Neuron (in vitro differentiated cells): ENCODE measurements around the gene ARFGEF3.
"Not testable (repeated sequence)": the region's sequence is repeated elsewhere in the genome, so short reads cannot be mapped to it uniquely, and the experiment has no call there.

Experiments used
- H2AFZ ChIP-seq: one replicate; pipeline ENCODE4 v1.6.1; 2013; ENCODE audit warnings: low read depth, mild to moderate bottlenecking, inconsistent platforms, low read length, moderate library complexity
- H3K27me3 ChIP-seq: one replicate; pipeline ENCODE4 v1.6.1; 2013; ENCODE audit warnings: low read length; ENCODE audit not compliant: insufficient read depth
- H3K36me3 ChIP-seq: one replicate; pipeline ENCODE4 v1.6.1; 2013; ENCODE audit warnings: low read length; ENCODE audit not compliant: insufficient read depth
- H3K4me1 ChIP-seq: one replicate; pipeline ENCODE4 v1.6.1; 2013; ENCODE audit warnings: low read length; ENCODE audit not compliant: insufficient read depth
- H3K4me3 ChIP-seq: 2 replicates; pipeline ENCODE4 v1.5.1; 2013; ENCODE audit warnings: mild to moderate bottlenecking, low read length, moderate library complexity
- H3K9me3 ChIP-seq: one replicate; pipeline ENCODE4 v1.6.1; 2013; ENCODE audit warnings: low read length

Gene ARFGEF3

GRCh38 chr6:138357928-138358327 lies 196.2 kb downstream of the ARFGEF3 start:
- Histone ChIP-seq H3K4me1 (no peaks in the 10 kb centered on the region), H2AFZ (no peak overlapping the region), H3K36me3 (no peaks in the 10 kb centered on the region), H3K27me3 (no peaks in the 10 kb centered on the region), H3K9me3 (no peaks in the 10 kb centered on the region), H3K4me3 (no peak overlapping the region)

GRCh38 chr6:138368684-138369083 lies 206.9 kb downstream of the ARFGEF3 start:
- H3K4me3 ChIP-seq, H3K9me3 ChIP-seq, H2AFZ ChIP-seq, H3K36me3 ChIP-seq, H3K27me3 ChIP-seq, H3K4me1 ChIP-seq: not testable (repeated sequence)

GRCh38 chr6:138370631-138371451 lies 209.1 kb downstream of the ARFGEF3 start:
- H3K27me3 ChIP-seq, result no peaks in the 10 kb centered on the region
- no peaks in the 10 kb centered on the region for H3K9me3 ChIP-seq
- H3K4me3 ChIP-seq, result no peak overlapping the region
- H3K4me1 ChIP-seq, result no peaks in the 10 kb centered on the region
- H2AFZ ChIP-seq, result no peak overlapping the region
- no peaks in the 10 kb centered on the region for H3K36me3 ChIP-seq

GRCh38 chr6:138371452-138371711 lies 209.6 kb downstream of the ARFGEF3 start:
- no peaks in the 10 kb centered on the region for H3K36me3 ChIP-seq
- peaks cover 2% of the 10 kb centered on the region for H3K27me3 ChIP-seq
- H3K4me1 ChIP-seq, result no peaks in the 10 kb centered on the region
- H3K9me3 ChIP-seq, result no peaks in the 10 kb centered on the region
- H2AFZ ChIP-seq, result no peak overlapping the region
- no peak overlapping the region for H3K4me3 ChIP-seq

GRCh38 chr6:138371720-138372119 lies 210.0 kb downstream of the ARFGEF3 start:
- H3K4me3 ChIP-seq, result no peak overlapping the region

GRCh38 chr6:138372711-138373463 lies 211.1 kb downstream of the ARFGEF3 start:
- H3K27me3 ChIP-seq, result peaks cover 3% of the 10 kb centered on the region
- no peaks in the 10 kb centered on the region for H3K4me1 ChIP-seq
- no peak overlapping the region for H3K4me3 ChIP-seq
- H3K9me3 ChIP-seq, result no peaks in the 10 kb centered on the region
- no peak overlapping the region for H2AFZ ChIP-seq
- H3K36me3 ChIP-seq, result no peaks in the 10 kb centered on the region

More at GRCh38 chr6:138371720-138372119, 210.0 kb downstream of the ARFGEF3 start:
- no peak overlapping the region for H2AFZ ChIP-seq
- no peaks in the 10 kb centered on the region for H3K9me3 ChIP-seq
- H3K36me3 ChIP-seq, result no peaks in the 10 kb centered on the region
- peaks cover 2% of the 10 kb centered on the region for H3K27me3 ChIP-seq
- H3K4me1 ChIP-seq, result no peaks in the 10 kb centered on the region

GRCh38 chr6:138374230-138374629 lies 212.5 kb downstream of the ARFGEF3 start:
- Histone ChIP-seq H2AFZ (no peak overlapping the region), H3K27me3 (peaks cover 3% of the 10 kb centered on the region), H3K4me1 (no peaks in the 10 kb centered on the region), H3K36me3 (no peaks in the 10 kb centered on the region), H3K9me3 (no peaks in the 10 kb centered on the region), H3K4me3 (no peak overlapping the region)

GRCh38 chr6:138374815-138375214 lies 213.1 kb downstream of the ARFGEF3 start:
- no peak overlapping the region for H3K4me3 ChIP-seq
- H3K27me3 ChIP-seq, result peaks cover 3% of the 10 kb centered on the region
- H3K4me1 ChIP-seq, result no peaks in the 10 kb centered on the region
- H3K36me3 ChIP-seq, result no peaks in the 10 kb centered on the region
- no peak overlapping the region for H2AFZ ChIP-seq
- H3K9me3 ChIP-seq, result no peaks in the 10 kb centered on the region

GRCh38 chr6:138377042-138377441 lies 215.3 kb downstream of the ARFGEF3 start:
- H3K9me3 ChIP-seq, result no peaks in the 10 kb centered on the region
- H3K27me3 ChIP-seq, result peaks cover 3% of the 10 kb centered on the region
- no peaks in the 10 kb centered on the region for H3K4me1 ChIP-seq
- no peaks in the 10 kb centered on the region for H3K36me3 ChIP-seq
- no peak overlapping the region for H2AFZ ChIP-seq
- H3K4me3 ChIP-seq, result no peak overlapping the region

GRCh38 chr6:138377844-138378243 lies 216.1 kb downstream of the ARFGEF3 start, which contains the start of gene SMIM28:
TSS of gene SMIM28 (plus strand) at chr6:138377905. CDS start at chr6:138378073, 168 bp downstream.
- no peaks in the 10 kb centered on the region for H3K4me1 ChIP-seq
- no peak within 1 kb of the TSS for H3K4me3 ChIP-seq
- H3K27me3 ChIP-seq, result peaks cover 3% of the 10 kb centered on the region
- H2AFZ ChIP-seq, result no peak within 1 kb of the TSS
- no peaks in the 10 kb centered on the region for H3K36me3 ChIP-seq
- no peaks in the 10 kb centered on the region for H3K9me3 ChIP-seq

GRCh38 chr6:138378463-138378862 lies 216.7 kb downstream of the ARFGEF3 start:
- Histone ChIP-seq H3K4me3 (no peak overlapping the region), H3K27me3 (peaks cover 3% of the 10 kb centered on the region), H3K9me3 (no peaks in the 10 kb centered on the region), H2AFZ (no peak overlapping the region), H3K36me3 (no peaks in the 10 kb centered on the region), H3K4me1 (no peaks in the 10 kb centered on the region)

GRCh38 chr6:138382498-138383265 lies 220.9 kb downstream of the ARFGEF3 start:
- no peaks in the 10 kb centered on the region for H3K4me1 ChIP-seq
- H3K4me3 ChIP-seq, result no peak overlapping the region
- H3K36me3 ChIP-seq, result no peaks in the 10 kb centered on the region
- no peak overlapping the region for H2AFZ ChIP-seq
- no peaks in the 10 kb centered on the region for H3K9me3 ChIP-seq
- peaks cover 5% of the 10 kb centered on the region for H3K27me3 ChIP-seq

- H2AFZ ChIP-seq, result no peak overlapping the region
These were observed 222.0 kb downstream of the ARFGEF3 start for GRCh38 chr6:138383776-138384175.

More at GRCh38 chr6:138383776-138384175, 222.0 kb downstream of the ARFGEF3 start:
- H3K4me3 ChIP-seq, result no peak overlapping the region
- H3K36me3 ChIP-seq, result no peaks in the 10 kb centered on the region
- no peaks in the 10 kb centered on the region for H3K9me3 ChIP-seq
- H3K27me3 ChIP-seq, result peaks cover 5% of the 10 kb centered on the region
- no peaks in the 10 kb centered on the region for H3K4me1 ChIP-seq
